ENCODE results near the gene ABHD1. TPM values are rescaled to one million over a fixed set of nuclear protein-coding genes. Genes with fewer than 3 reads are reported as not detected.
"Not testable (repeated sequence)": the region's sequence is repeated elsewhere in the genome, so short reads cannot be mapped to it uniquely, and the experiment has no call there.

The ABHD1 gene
- 0.57 TPM for polyA plus RNA-seq (2012; ENCODE audit: missing spikeins)

GRCh38 chr2:27123302-27124150 lies at the start of gene ABHD1:
Gene ABHD1 (plus strand): TSS chr2:27123815. CDS start chr2:27123949, 134 bp downstream.
- FAIRE-seq (no peak), DNase-seq (ENCODE audit: insufficient read length) (peak; percentile 58)
- TF ChIP-seq POLR2AphosphoS5 (IDR thresholded peaks at IDR 0.05; ENCODE audit: low read depth, low read length) = no peak
- peak; percentile 44; the same call in 1 of the 2 replicates for TF ChIP-seq POLR2A (IDR thresholded peaks at IDR 0.05; ENCODE audit: low read depth, low read length)

- TF ChIP-seq POLR2AphosphoS5 (IDR thresholded peaks at IDR 0.05; ENCODE audit: low read depth, low read length) (no peak), POLR2A (IDR thresholded peaks at IDR 0.05; ENCODE audit: low read depth, low read length) (no peak), TAF1 (IDR thresholded peaks at IDR 0.05; ENCODE audit: borderline replicate concordance, low read depth, low read length) (no peak)
- DNase-seq (ENCODE audit: insufficient read length) = peak; percentile 41
- peak; percentile 56 for FAIRE-seq
Measured at GRCh38 chr2:27074738-27075565, 48.7 kb upstream of the ABHD1 start.

GRCh38 chr2:27075566-27075871 lies 48.1 kb upstream of the ABHD1 start:
- DNase-seq (ENCODE audit: insufficient read length); FAIRE-seq: not testable (repeated sequence)

- FAIRE-seq (no peak), DNase-seq (ENCODE audit: insufficient read length) (no peak)
- TF ChIP-seq TAF1 (IDR thresholded peaks at IDR 0.05; ENCODE audit: borderline replicate concordance, low read depth, low read length) (no peak), POLR2A (IDR thresholded peaks at IDR 0.05; ENCODE audit: low read depth, low read length) (no peak), POLR2AphosphoS5 (IDR thresholded peaks at IDR 0.05; ENCODE audit: low read depth, low read length) (no peak)
Measured at GRCh38 chr2:27076323-27076722, 47.3 kb upstream of the ABHD1 start.

GRCh38 chr2:27077231-27077630 lies 46.4 kb upstream of the ABHD1 start:
- no peak for TF ChIP-seq TAF1 (IDR thresholded peaks at IDR 0.05; ENCODE audit: borderline replicate concordance, low read depth, low read length)
- TF ChIP-seq POLR2A (IDR thresholded peaks at IDR 0.05; ENCODE audit: low read depth, low read length) = no peak
- TF ChIP-seq POLR2AphosphoS5 (IDR thresholded peaks at IDR 0.05; ENCODE audit: low read depth, low read length) = no peak
- no peak for FAIRE-seq
- no peak for DNase-seq (ENCODE audit: insufficient read length)

GRCh38 chr2:27078267-27079194 lies 45.1 kb upstream of the ABHD1 start, which contains the start of gene EMILIN1:
Gene EMILIN1 (plus strand): TSS chr2:27078615. CDS start chr2:27079066, 451 bp downstream.
- FAIRE-seq = no peak
- no peak for TF ChIP-seq POLR2A (IDR thresholded peaks at IDR 0.05; ENCODE audit: low read depth, low read length)
- no peak for TF ChIP-seq POLR2AphosphoS5 (IDR thresholded peaks at IDR 0.05; ENCODE audit: low read depth, low read length)
- no peak for TF ChIP-seq TAF1 (IDR thresholded peaks at IDR 0.05; ENCODE audit: borderline replicate concordance, low read depth, low read length)
- no peak for DNase-seq (ENCODE audit: insufficient read length)

GRCh38 chr2:27079233-27080139 lies 44.1 kb upstream of the ABHD1 start:
- no peak for FAIRE-seq
- TF ChIP-seq POLR2AphosphoS5 (IDR thresholded peaks at IDR 0.05; ENCODE audit: low read depth, low read length) (no peak), TAF1 (IDR thresholded peaks at IDR 0.05; ENCODE audit: borderline replicate concordance, low read depth, low read length) (no peak), POLR2A (IDR thresholded peaks at IDR 0.05; ENCODE audit: low read depth, low read length) (no peak)
- no peak for DNase-seq (ENCODE audit: insufficient read length)

- TF ChIP-seq POLR2AphosphoS5 (IDR thresholded peaks at IDR 0.05; ENCODE audit: low read depth, low read length) (no peak), POLR2A (IDR thresholded peaks at IDR 0.05; ENCODE audit: low read depth, low read length) (no peak), TAF1 (IDR thresholded peaks at IDR 0.05; ENCODE audit: borderline replicate concordance, low read depth, low read length) (no peak)
- FAIRE-seq (no peak), DNase-seq (ENCODE audit: insufficient read length) (no peak)
Measured at GRCh38 chr2:27080140-27080469, 43.5 kb upstream of the ABHD1 start.

- FAIRE-seq (no peak), DNase-seq (ENCODE audit: insufficient read length) (no peak)
- TF ChIP-seq TAF1 (IDR thresholded peaks at IDR 0.05; ENCODE audit: borderline replicate concordance, low read depth, low read length) = no peak
- no peak for TF ChIP-seq POLR2A (IDR thresholded peaks at IDR 0.05; ENCODE audit: low read depth, low read length)
- TF ChIP-seq POLR2AphosphoS5 (IDR thresholded peaks at IDR 0.05; ENCODE audit: low read depth, low read length) = no peak
Measured at GRCh38 chr2:27080603-27080936, 43.0 kb upstream of the ABHD1 start.

- DNase-seq (ENCODE audit: insufficient read length) (no peak), FAIRE-seq (no peak)
- TF ChIP-seq POLR2AphosphoS5 (IDR thresholded peaks at IDR 0.05; ENCODE audit: low read depth, low read length) = no peak
- no peak for TF ChIP-seq TAF1 (IDR thresholded peaks at IDR 0.05; ENCODE audit: borderline replicate concordance, low read depth, low read length)
- no peak for TF ChIP-seq POLR2A (IDR thresholded peaks at IDR 0.05; ENCODE audit: low read depth, low read length)
Measured at GRCh38 chr2:27081984-27082772, 41.4 kb upstream of the ABHD1 start.

Measured in GM12892 (cell line).